Measurements from ENCODE around the gene GRM8.

The GRM8 gene

DNA sequence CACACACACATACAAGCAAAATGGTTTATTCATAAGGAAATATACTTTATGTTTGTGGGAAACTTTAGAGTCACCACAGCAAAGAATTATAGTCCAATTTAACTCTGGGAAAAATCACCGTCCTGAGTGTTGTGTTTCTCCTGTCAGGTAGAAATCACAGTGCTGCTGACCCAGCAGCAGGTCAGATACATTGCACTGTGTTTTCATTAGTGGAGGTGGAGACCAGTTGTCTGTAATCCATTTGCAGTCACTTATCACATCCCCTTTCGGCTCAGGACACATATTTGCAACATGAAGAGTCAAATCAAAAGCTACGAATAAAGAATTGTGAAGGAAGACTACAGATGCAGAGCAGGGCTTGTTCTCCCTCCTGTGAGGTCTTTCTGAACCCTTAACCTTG, 799.6 kb downstream of the GRM8 start:
- no peak for DNase-seq (ENCODE audit: low read depth in 4 of 4, low spot score in 1 of 4)

DNA sequence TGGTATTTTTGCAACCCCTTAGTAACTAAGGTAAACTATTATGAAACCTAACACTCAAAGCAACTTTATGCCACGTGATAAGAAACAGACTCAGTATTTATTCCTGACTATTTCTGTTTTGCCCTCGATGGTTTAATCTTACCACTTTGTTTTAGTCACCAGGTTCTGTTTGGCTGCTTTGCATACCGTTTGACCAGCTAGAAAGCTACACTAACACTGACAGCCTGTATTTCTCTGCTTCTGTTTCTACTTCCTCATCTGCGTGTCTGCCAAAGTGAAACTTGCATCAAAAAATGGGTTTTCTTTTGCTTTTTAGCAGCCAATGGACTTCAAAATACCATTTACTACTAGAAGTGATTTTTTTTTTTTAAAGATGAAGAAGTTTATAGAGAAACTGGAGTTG, 802.5 kb downstream of the GRM8 start:
- no peak for DNase-seq (ENCODE audit: low read depth in 4 of 4, low spot score in 1 of 4)

- no peak for DNase-seq (ENCODE audit: low read depth in 4 of 4, low spot score in 1 of 4)
Measured at GRCh38 chr7:126449611-126450268, 803.0 kb downstream of the GRM8 start.

DNA sequence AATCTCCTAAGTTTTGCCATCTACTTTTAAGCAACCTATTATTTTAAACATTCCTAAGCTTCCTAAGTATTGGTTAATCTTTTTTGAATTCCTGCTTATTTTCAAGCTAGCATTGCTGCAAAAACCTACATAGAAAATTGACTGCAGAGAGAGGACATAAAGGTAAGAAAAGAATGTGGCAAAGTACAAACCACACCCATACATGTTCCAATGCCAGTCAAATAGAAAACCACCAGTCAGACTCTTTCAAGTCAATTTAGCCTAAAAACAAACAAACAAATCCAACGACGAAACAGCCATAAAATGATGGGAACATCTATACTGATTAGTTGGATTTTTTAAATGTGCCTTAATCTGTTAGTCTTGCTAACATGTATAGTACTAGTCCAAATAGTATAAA, 804.8 kb downstream of the GRM8 start:
- DNase-seq (ENCODE audit: low read depth in 4 of 4, low spot score in 1 of 4) = no peak

GRCh38 chr7:126445991-126446390, 806.8 kb downstream of the GRM8 start:
- no peak for DNase-seq (ENCODE audit: low read depth in 4 of 4, low spot score in 1 of 4)

DNA sequence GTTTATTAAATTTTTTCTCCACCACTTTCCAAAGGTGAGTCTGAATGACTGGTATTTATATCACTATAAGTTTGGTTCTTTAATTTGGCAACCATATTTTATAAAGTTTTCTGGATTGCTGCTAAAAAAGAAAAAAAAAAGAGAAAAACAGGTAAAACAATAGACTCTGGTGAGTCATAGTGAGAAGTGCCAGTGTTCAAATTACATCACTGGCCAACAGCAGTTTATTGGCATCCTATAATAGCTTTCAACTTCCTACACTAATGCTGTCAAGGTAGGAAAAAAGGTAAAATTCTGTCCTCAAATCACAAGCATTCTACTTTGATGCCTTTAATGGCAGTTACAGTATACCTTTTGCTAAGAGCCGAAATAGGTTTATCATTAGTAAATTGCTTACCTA, 808.8 kb downstream of the GRM8 start:
- DNase-seq (ENCODE audit: low read depth in 4 of 4, low spot score in 1 of 4) = no peak

GRCh38 chr7:126442908-126443307, 809.8 kb downstream of the GRM8 start:
- no peak for DNase-seq (ENCODE audit: low read depth in 4 of 4, low spot score in 1 of 4)

- DNase-seq (ENCODE audit: low read depth in 4 of 4, low spot score in 1 of 4) = no peak
Measured at GRCh38 chr7:126441745-126442144, 811.0 kb downstream of the GRM8 start.

DNA sequence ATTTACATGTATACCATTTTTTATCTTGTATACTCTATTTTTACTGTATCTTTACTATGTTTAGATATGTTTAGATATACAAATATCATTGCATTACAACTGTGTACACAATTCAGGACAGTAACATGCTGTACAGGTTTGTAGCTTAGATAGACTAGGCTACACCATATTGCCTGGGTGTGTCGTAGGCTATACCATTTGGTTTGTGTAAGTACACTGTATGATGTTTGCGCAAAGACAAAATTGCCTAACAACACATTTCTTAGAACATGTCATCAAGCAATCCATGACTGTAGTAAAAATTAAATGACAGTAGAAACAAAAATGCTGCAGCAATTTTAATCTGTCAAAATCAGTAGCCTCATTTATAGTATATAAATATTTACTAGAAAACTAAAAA, 812.2 kb downstream of the GRM8 start:
- DNase-seq (ENCODE audit: low read depth in 4 of 4, low spot score in 1 of 4) = no peak

- no peak for DNase-seq (ENCODE audit: low read depth in 4 of 4, low spot score in 1 of 4)
Measured at GRCh38 chr7:126436213-126436868, 816.4 kb downstream of the GRM8 start.

DNA sequence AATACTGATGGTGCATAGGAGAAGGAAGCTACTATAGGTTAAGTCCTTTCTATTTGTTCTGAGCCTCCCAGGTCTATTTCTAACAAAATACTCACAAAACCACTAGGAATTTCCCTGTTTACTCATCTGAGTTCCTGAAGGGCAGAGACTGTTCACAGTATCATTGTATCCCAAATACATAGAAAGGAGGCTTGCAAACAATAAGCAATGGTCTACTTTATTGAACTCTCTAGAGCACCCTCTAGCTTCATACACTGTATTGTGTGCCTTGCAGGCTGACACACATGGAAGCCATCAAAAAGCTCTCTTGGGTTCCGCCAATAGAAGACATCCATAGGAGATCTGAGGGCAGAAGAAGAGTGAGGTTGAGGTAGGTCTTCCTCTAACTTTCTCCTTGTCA, 826.1 kb downstream of the GRM8 start:
- DNase-seq (ENCODE audit: low read depth in 4 of 4, low spot score in 1 of 4) = no peak

DNA sequence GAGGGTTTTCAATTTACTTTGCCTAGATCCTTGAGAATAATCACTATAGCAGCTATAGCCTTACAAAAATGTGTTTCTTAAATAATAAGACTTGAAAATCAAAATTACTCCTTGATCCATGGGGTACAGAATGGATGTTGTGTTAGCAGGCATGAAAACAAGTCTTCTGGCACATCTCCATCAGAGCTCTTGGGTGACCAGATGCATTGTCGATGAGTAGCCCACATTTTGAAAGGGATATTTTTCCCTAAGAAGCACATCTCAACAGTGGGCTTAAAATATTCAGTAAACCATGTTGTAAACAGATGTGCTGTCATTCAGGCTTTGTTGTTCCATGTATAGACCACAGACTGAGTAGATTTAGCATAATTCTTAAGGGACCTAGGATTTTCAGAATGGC, 827.8 kb downstream of the GRM8 start:
- no peak for DNase-seq (ENCODE audit: low read depth in 4 of 4, low spot score in 1 of 4)

DNA sequence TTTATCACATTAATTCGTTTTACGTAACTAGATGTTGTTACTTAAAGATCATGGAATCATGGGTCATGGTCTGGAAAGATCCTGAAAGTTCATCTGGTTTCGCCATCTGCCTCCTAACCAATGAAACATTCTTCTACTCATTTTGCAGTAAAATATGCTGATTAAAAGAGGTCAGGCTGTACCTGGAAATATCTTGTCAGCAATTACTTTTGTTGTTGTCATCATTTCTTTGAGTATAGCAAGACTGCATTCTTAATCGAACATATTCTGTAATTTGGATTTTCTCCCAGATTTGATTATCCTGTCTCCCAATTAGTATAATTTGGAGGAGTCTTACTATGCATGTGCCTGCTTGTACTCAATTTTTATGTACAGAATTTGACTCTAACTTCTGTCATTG, 833.7 kb downstream of the GRM8 start:
- no peak for DNase-seq (ENCODE audit: low read depth in 4 of 4, low spot score in 1 of 4)

GRCh38 chr7:126411821-126412383, 840.8 kb downstream of the GRM8 start:
- DNase-seq (ENCODE audit: low read depth in 4 of 4, low spot score in 1 of 4) = no peak

DNA sequence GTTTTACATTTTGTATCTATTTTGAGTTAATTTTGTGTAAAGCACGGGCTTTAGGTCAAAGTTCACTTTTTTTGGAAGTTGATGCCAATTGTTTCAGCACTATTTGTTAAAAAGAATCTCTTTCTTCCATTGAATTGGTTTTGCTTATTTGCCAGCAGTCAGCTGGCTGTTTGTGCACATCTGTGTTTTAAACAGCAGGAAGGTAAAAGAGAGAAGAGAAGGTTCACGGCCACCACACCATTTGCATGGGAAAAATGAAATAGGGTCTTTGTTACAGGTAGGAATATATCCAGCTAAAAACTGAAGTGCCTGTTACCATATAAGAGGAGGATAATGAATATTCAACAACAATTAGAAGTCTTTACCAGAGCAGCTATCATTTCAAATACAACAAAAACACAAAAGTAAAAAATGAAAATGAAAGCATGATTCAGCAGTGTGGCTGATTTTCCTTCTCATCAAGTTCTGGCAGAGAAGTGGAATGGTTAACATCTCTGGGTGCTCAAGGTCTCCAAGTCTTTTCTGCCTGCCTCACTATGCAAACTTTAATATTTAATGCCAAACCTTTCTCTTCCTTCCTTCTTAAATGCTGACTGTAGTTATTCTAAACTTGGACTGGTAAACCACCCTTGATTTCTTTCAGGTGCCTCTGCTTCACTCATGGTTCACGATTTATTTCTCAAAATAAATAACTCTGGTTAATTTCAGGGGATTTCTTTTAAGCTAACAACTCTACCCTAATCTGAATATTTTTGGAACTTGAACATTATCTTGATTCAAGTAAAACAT, 841.5 kb downstream of the GRM8 start:
- DNase-seq (ENCODE audit: low read depth in 4 of 4, low spot score in 1 of 4) = no peak

GRCh38 chr7:126403040-126403439, 849.7 kb downstream of the GRM8 start:
- no peak for DNase-seq (ENCODE audit: low read depth in 4 of 4, low spot score in 1 of 4)

GRCh38 chr7:126401918-126402317, 850.8 kb downstream of the GRM8 start:
- no peak for DNase-seq (ENCODE audit: low read depth in 4 of 4, low spot score in 1 of 4)

DNA sequence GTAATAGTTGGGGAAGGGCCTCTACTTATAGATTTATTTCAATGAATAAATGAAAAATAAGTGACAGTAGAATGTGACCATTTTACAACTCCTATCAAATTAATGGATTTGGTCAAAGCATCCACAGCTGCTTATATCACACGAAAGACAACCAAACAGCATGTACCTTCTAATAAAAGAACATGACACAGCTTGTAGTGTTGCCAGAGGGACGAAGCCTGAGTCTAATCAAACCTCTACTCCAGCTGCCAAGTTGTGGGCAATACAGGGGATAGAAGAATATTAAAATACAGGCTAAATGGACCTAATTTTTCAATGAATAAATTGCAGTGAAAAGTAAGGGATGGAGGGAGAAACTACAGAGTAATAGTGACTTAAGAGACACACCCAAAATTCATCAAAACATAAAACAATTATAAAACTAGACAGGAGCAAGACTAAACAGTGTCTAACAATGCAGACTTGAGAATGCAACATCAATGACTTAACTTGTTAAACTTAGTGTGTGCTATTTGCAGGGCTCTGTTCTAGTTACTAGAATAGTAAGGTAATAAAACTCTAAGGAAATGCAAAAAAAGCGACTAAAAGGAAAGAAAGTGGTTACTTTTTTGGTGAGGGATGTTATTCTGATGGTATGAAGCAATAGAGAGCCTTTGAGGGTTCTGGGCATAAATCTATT, 853.8 kb downstream of the GRM8 start:
- no peak for DNase-seq (ENCODE audit: low read depth in 4 of 4, low spot score in 1 of 4)

GRCh38 chr7:126398285-126398684, 854.5 kb downstream of the GRM8 start:
- no peak for DNase-seq (ENCODE audit: low read depth in 4 of 4, low spot score in 1 of 4)

- DNase-seq (ENCODE audit: low read depth in 4 of 4, low spot score in 1 of 4) = no peak
Measured at GRCh38 chr7:126394406-126394805, 858.3 kb downstream of the GRM8 start.
